Measurements from ENCODE around the gene CD247. TPM values are rescaled to one million over a fixed set of nuclear protein-coding genes. Genes with fewer than 3 reads are reported as not detected.

Gene CD247
- total and polyA plus RNA-seq, 10 of the 15 experiments (the other 5 are each of a cell fraction or from before 2014, with no cell fraction given) = 0.10 to 0.77 (median 0.30) TPM

- TF ChIP-seq PKNOX1 (IDR thresholded peaks at IDR 0.05) (no peak), USF1 (IDR thresholded peaks at IDR 0.05; ENCODE audit: borderline replicate concordance, extremely low read length, insufficient read depth, low read depth, low read length) (no peak), FOS (IDR thresholded peaks at IDR 0.05; ENCODE audit: borderline replicate concordance, extremely low read depth, insufficient read length) (no peak)
These were observed 57.5 kb downstream of the CD247 start (continued) for GRCh38 chr1:167460836-167461235.

GRCh38 chr1:167457936-167458584 is 60.3 kb downstream of the CD247 start:
- peaks cover 5% of the 10 kb centered on the region for H3K4me1 ChIP-seq (ENCODE audit: control insufficient read depth, insufficient read depth, low read length)
- ATAC-seq = no peak
- H3K4me2 ChIP-seq (ENCODE audit: control insufficient read depth, insufficient read depth) = no peak overlapping the region
- ChIA-PET POLR2A (interaction anchor here (0.7 kb wide), 1 partner anchor 66 kb away, joined by 5 read pairs; no protein-coding TSS in a partner anchor), SMC1A (ENCODE audit: uncharacterized antibody, unreplicated experiment) (interaction anchor here (0.9 to 5.2 kb wide), 4 partner anchors 14 to 399 kb away, joined by 3 to 34 read pairs (median 3); no protein-coding TSS in a partner anchor), RAD21 (ENCODE audit: unreplicated experiment) (interaction anchor here (0.7 to 5.5 kb wide), 2 partner anchors 75 to 113 kb away, joined by 3 to 35 read pairs; no protein-coding TSS in a partner anchor), CTCF (no interaction called here)
- no peak for DNase-seq (ENCODE audit: low read depth, low spot score)
- no peak overlapping the region for H3K4me3 ChIP-seq
- H3K9me3 ChIP-seq (replicated peaks; ENCODE audit: control insufficient read depth, insufficient read depth, low read length) = no peaks in the 10 kb centered on the region
- no peak overlapping the region for H3K27ac ChIP-seq (ENCODE audit: control insufficient read depth, insufficient read depth)
- intact Hi-C loops (cut with micrococcal nuclease; ENCODE audit: unreplicated experiment) (loop anchor here (5.0 kb wide), 2 partner anchors 74 to 229 kb away; no protein-coding TSS in a partner anchor), in situ Hi-C loops (cut with MboI) (no loop called here)
- no peaks in the 10 kb centered on the region for H3K36me3 ChIP-seq (ENCODE audit: control insufficient read depth in 2 of 2, insufficient read depth in 2 of 2, low read length in 1 of 2)
- no peak for TF ChIP-seq SREBF2 (IDR thresholded peaks at IDR 0.05; ENCODE audit: low read length)
- no peak for TF ChIP-seq RCOR1 (conservative IDR thresholded peaks at IDR 0.05; ENCODE audit: low read depth, low read length)
- no peak for FAIRE-seq
- WGBS (ENCODE audit: insufficient coverage, insufficient replicate concordance, low lambda C conversion rate, missing lambda C conversion rate) = 50% methylated on average over 11 of the region's 11 CpGs
- no peaks in the 10 kb centered on the region for H3K27me3 ChIP-seq (replicated peaks in 1 of 2; ENCODE audit: control insufficient read depth in 2 of 2, insufficient read depth in 2 of 2, low read length in 1 of 2)
- H2AFZ ChIP-seq (ENCODE audit: control insufficient read depth, low read depth, low read length) = no peak overlapping the region
- H3K79me2 ChIP-seq (ENCODE audit: control insufficient read depth, insufficient read depth, low read length) = no peaks in the 10 kb centered on the region
- no peaks in the 10 kb centered on the region for H4K20me1 ChIP-seq (ENCODE audit: control insufficient read depth, insufficient read depth)
- no TSS peak for BruUV-seq (replicated peaks)
- H3K9ac ChIP-seq (ENCODE audit: control insufficient read depth, insufficient read depth, low read length) = no peak overlapping the region
